Vagina (tissue), 2 donors: ENCODE measurements around the gene ADAMTS14.
"Not testable (repeated sequence)": the region's sequence is repeated elsewhere in the genome, so short reads cannot be mapped to it uniquely, and the experiment has no call there.

ENCODE experiments used
- CTCF ChIP-seq, 3 experiments: fragments of 450-650 bp in 2 of 3; fragments of 200-600 bp in 1 of 3; sonication (generic) in 1 of 3; IDR thresholded peaks; one replicate each; pipeline ENCODE4 v1.5.1; 2017 to 2019; ENCODE audit warnings: antibody characterized with exemption in 3 of 3, mild to moderate bottlenecking in 2 of 3, moderate library complexity in 2 of 3
- POLR2A ChIP-seq, 2 donors: fragments of 450-650 bp; IDR thresholded peaks; one replicate each; pipeline ENCODE4 v1.6.1; 2017; ENCODE audit warnings: antibody characterized with exemption in 2 of 2, mild to moderate bottlenecking in 2 of 2, moderate library complexity in 2 of 2

DNA sequence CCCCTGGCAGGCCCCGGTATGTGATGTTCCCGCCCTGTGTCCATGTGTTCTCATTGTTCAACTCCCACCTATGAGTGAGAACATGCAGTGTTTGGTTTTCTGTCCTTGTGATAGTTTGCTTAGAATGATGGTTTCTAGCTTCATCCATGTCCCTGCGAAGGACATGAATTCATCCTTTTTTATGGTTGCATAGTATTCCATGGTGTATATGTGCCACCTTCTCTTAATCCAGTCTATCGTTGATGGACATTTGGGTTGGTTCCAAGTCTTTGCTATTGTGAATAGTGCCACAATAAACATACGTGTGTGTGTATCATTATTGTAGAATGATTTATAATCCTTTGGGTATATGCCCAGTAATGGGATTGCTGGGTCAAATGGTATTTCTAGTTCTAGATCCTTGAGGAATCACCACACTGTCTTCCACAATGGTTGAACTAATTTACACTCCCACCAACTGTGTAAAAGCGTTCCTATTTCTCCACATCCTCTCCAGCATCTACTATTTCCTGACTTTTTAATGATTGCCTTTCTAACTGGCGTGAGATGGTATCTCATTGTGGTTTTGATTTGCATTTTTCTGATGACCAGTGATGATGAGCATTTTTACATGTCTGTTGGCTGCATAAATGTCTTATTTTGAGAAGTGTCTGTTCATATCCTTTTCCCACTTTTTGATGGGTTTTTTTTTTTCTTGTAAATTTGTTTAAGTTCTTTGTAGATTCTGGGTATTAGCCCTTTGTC, 32.5 kb upstream of the ADAMTS14 start:
- TF ChIP-seq CTCF, POLR2A (IDR thresholded peaks at IDR 0.05): not testable (repeated sequence)
